Trophoblast cell (in vitro differentiated cells and primary cell): ENCODE measurements around the gene CDK2AP2.
A peak's percentile ranks its signal among the peaks of the same experiment; 100 is the strongest.

Source experiments
- DNase-seq, 2 donors: peaks; one replicate each; pipeline ENCODE4 v3.0.0-alpha.2; 2016
- H2AFZ ChIP-seq: 2 replicates; pipeline ENCODE4 v1.6.1; 2013; ENCODE audit warnings: low read length, moderate library complexity, mild to moderate bottlenecking; ENCODE audit not compliant: insufficient read depth, poor library complexity
- H2AK5ac ChIP-seq: 2 replicates; pipeline ENCODE4 v1.6.1; 2013; ENCODE audit warnings: mild to moderate bottlenecking, low read length
- H2BK120ac ChIP-seq: 2 replicates; pipeline ENCODE4 v1.6.1; 2013; ENCODE audit warnings: low read length, mild to moderate bottlenecking, moderate library complexity; ENCODE audit not compliant: insufficient read depth, poor library complexity
- H2BK12ac ChIP-seq: 2 replicates; pipeline ENCODE4 v1.6.1; 2013; ENCODE audit warnings: mild to moderate bottlenecking, low read length, moderate library complexity
- H2BK5ac ChIP-seq: 2 replicates; pipeline ENCODE4 v1.6.1; 2013; ENCODE audit warnings: low read length, low read depth, moderate library complexity, mild to moderate bottlenecking; ENCODE audit not compliant: poor library complexity
- H3K14ac ChIP-seq: 2 replicates; pipeline ENCODE4 v1.6.1; 2013; ENCODE audit warnings: mild to moderate bottlenecking, low read length
- H3K18ac ChIP-seq: 2 replicates; pipeline ENCODE4 v1.6.1; 2013; ENCODE audit warnings: mild to moderate bottlenecking, low read length
- H3K23ac ChIP-seq: 2 replicates; pipeline ENCODE4 v1.6.1; 2013; ENCODE audit warnings: low read length
- H3K27ac ChIP-seq: 2 replicates; pipeline ENCODE4 v1.5.1; 2013; ENCODE audit warnings: low read depth, mild to moderate bottlenecking, inconsistent platforms, low read length, moderate library complexity
- H3K27me3 ChIP-seq: 2 replicates; pipeline ENCODE4 v1.6.1; 2013; ENCODE audit warnings: inconsistent platforms, mild to moderate bottlenecking, low read length, moderate library complexity; ENCODE audit not compliant: insufficient read depth
- H3K36me3 ChIP-seq, 2 experiments: 1 replicate in 1 of 2; 2 replicates in 1 of 2; pipeline ENCODE4 v1.6.1; 2013; ENCODE audit warnings: low read length in 2 of 2, mild to moderate bottlenecking in 2 of 2, moderate library complexity in 1 of 2; ENCODE audit not compliant: insufficient read depth in 2 of 2, control insufficient read depth in 1 of 2
- H3K4ac ChIP-seq: 2 replicates; pipeline ENCODE4 v1.6.1; 2013; ENCODE audit warnings: low read depth, mild to moderate bottlenecking, low read length, moderate library complexity
- H3K4me1 ChIP-seq, 2 experiments: 1 replicate in 1 of 2; 2 replicates in 1 of 2; pipeline ENCODE4 v1.6.1; 2013; ENCODE audit warnings: low read length in 2 of 2, mild to moderate bottlenecking in 2 of 2, moderate library complexity in 1 of 2; ENCODE audit not compliant: insufficient read depth in 2 of 2, control insufficient read depth in 1 of 2
- H3K4me2 ChIP-seq: 2 replicates; pipeline ENCODE4 v1.6.1; 2013; ENCODE audit warnings: inconsistent platforms, mild to moderate bottlenecking, low read length, moderate library complexity
- H3K4me3 ChIP-seq: 2 replicates; pipeline ENCODE4 v1.5.1; 2013; ENCODE audit warnings: mild to moderate bottlenecking, low read depth, low read length, inconsistent platforms
- H3K79me1 ChIP-seq: one replicate; pipeline ENCODE4 v1.6.1; 2013; ENCODE audit warnings: low read length
- H3K79me2 ChIP-seq: 2 replicates; pipeline ENCODE4 v1.6.1; 2013; ENCODE audit warnings: low read length, mild to moderate bottlenecking; ENCODE audit not compliant: control insufficient read depth, insufficient read depth, poor library complexity
- H3K9ac ChIP-seq: 2 replicates; pipeline ENCODE4 v1.6.1; 2013; ENCODE audit warnings: mild to moderate bottlenecking, low read length
- H3K9me3 ChIP-seq: 2 replicates; pipeline ENCODE4 v1.6.1; 2013; ENCODE audit warnings: low read depth, mild to moderate bottlenecking, control low read depth, inconsistent platforms, low read length; ENCODE audit not compliant: insufficient read depth
- H4K12ac ChIP-seq: 2 replicates; pipeline ENCODE4 v1.6.1; 2013; ENCODE audit warnings: low read depth, mild to moderate bottlenecking, low read length, moderate library complexity
- H4K8ac ChIP-seq: 2 replicates; pipeline ENCODE4 v1.6.1; 2013; ENCODE audit warnings: low read depth, mild to moderate bottlenecking, low read length, moderate library complexity
- H4K91ac ChIP-seq: one replicate; pipeline ENCODE4 v1.6.1; 2013; ENCODE audit warnings: low read depth, mild to moderate bottlenecking, low read length, moderate library complexity
- WGBS: extraction: QIAGEN DNeasy Blood & Tissue Kit; methylation state at CpG from one replicate; pipeline ENCODE4 v1.1.7; 2013; ENCODE audit warnings: missing lambda C conversion rate; ENCODE audit not compliant: insufficient read length, insufficient coverage; ENCODE audit errors: extremely low coverage; 5-methylcytosine and 5-hydroxymethylcytosine counted together

Gene CDK2AP2

GRCh38 chr11:67503119-67504004 lies 4.6 kb downstream of the CDK2AP2 start:
- Histone ChIP-seq H3K18ac (peak overlapping the region; percentile 45), H3K9ac (no peak overlapping the region), H4K8ac (no peak overlapping the region), H2BK12ac (no peak overlapping the region), H3K79me2 (peaks cover 16% of the 10 kb centered on the region), H3K79me1 (peaks cover 19% of the 10 kb centered on the region), H3K4ac (peak overlapping the region; percentile 19), H3K4me3 (peak overlapping the region; percentile 84), H4K91ac (no peak overlapping the region), H2BK5ac (no peak overlapping the region), H3K23ac (no peak overlapping the region), H3K27me3 (no peaks in the 10 kb centered on the region), H3K4me1 (peaks cover 23 to 30% of the 10 kb centered on the region in 2 experiments), H3K27ac (no peak overlapping the region), H2AK5ac (peak overlapping the region; percentile 18), H3K14ac (no peak overlapping the region), H2AFZ (no peak overlapping the region), H4K12ac (no peak overlapping the region), H3K36me3 (peaks cover 45 to 46% of the 10 kb centered on the region in 2 experiments), H2BK120ac (no peak overlapping the region), H3K9me3 (no peaks in the 10 kb centered on the region), H3K4me2 (peak overlapping the region; percentile 95)
- DNase-seq, result no peak
- WGBS, result no CpG with 5 or more reads among the region's 19 CpGs

- WGBS, result no CpG with 5 or more reads among the region's 18 CpGs
- peaks cover 22 to 28% of the 10 kb centered on the region in 2 experiments for H3K4me1 ChIP-seq
- H3K4me3 ChIP-seq, result no peak overlapping the region
- no peak overlapping the region for H2BK12ac ChIP-seq
- H3K14ac ChIP-seq, result no peak overlapping the region
- H3K9ac ChIP-seq, result no peak overlapping the region
- H3K27me3 ChIP-seq, result no peaks in the 10 kb centered on the region
- no peak overlapping the region for H2AFZ ChIP-seq
- no peak overlapping the region for H2BK5ac ChIP-seq
- no peak overlapping the region for H4K12ac ChIP-seq
- H3K36me3 ChIP-seq, result peaks cover 54 to 55% of the 10 kb centered on the region in 2 experiments
- H3K9me3 ChIP-seq, result no peaks in the 10 kb centered on the region
- H3K27ac ChIP-seq, result no peak overlapping the region
- H2AK5ac ChIP-seq, result no peak overlapping the region
- H3K4me2 ChIP-seq, result no peak overlapping the region
- no peak overlapping the region for H3K18ac ChIP-seq
- H4K91ac ChIP-seq, result no peak overlapping the region
- no peak overlapping the region for H4K8ac ChIP-seq
- DNase-seq, result no peak
- H3K4ac ChIP-seq, result no peak overlapping the region
- H3K23ac ChIP-seq, result no peak overlapping the region
- H3K79me2 ChIP-seq, result peaks cover 14% of the 10 kb centered on the region
- H3K79me1 ChIP-seq, result peaks cover 14% of the 10 kb centered on the region
- H2BK120ac ChIP-seq, result no peak overlapping the region
These were observed 5.5 kb downstream of the CDK2AP2 start for GRCh38 chr11:67502328-67502979.

GRCh38 chr11:67501854-67502253 lies 6.1 kb downstream of the CDK2AP2 start:
- H4K12ac ChIP-seq, result no peak overlapping the region
- H2AFZ ChIP-seq, result no peak overlapping the region
- no peak overlapping the region for H3K27ac ChIP-seq
- H3K4ac ChIP-seq, result no peak overlapping the region
- H2BK5ac ChIP-seq, result no peak overlapping the region
- H3K9me3 ChIP-seq, result no peaks in the 10 kb centered on the region
- peaks cover 14% of the 10 kb centered on the region for H3K79me2 ChIP-seq
- no peaks in the 10 kb centered on the region for H3K27me3 ChIP-seq
- H4K8ac ChIP-seq, result no peak overlapping the region
- H3K9ac ChIP-seq, result no peak overlapping the region
- H2AK5ac ChIP-seq, result no peak overlapping the region
- no peak overlapping the region for H3K18ac ChIP-seq
- peaks cover 14% of the 10 kb centered on the region for H3K79me1 ChIP-seq
- no peak overlapping the region for H3K4me3 ChIP-seq
- no peak for DNase-seq
- H4K91ac ChIP-seq, result no peak overlapping the region
- H3K4me2 ChIP-seq, result no peak overlapping the region
- H3K36me3 ChIP-seq, result peaks cover 57 to 60% of the 10 kb centered on the region in 2 experiments
- no CpG with 5 or more reads among the region's 18 CpGs for WGBS
- H2BK12ac ChIP-seq, result no peak overlapping the region
- no peak overlapping the region for H3K14ac ChIP-seq
- no peak overlapping the region for H2BK120ac ChIP-seq
- peaks cover 18 to 23% of the 10 kb centered on the region in 2 experiments for H3K4me1 ChIP-seq
- no peak overlapping the region for H3K23ac ChIP-seq

- no peaks in the 10 kb centered on the region for H3K9me3 ChIP-seq
- no peak overlapping the region for H2BK120ac ChIP-seq
- no peak overlapping the region for H2BK12ac ChIP-seq
- no peaks in the 10 kb centered on the region for H3K27me3 ChIP-seq
- no peak overlapping the region for H3K14ac ChIP-seq
- 86% methylated on average over 1 of the region's 9 CpGs for WGBS
- H3K4me1 ChIP-seq, result peaks cover 14 to 18% of the 10 kb centered on the region in 2 experiments
- H4K12ac ChIP-seq, result no peak overlapping the region
- H3K79me1 ChIP-seq, result peaks cover 14% of the 10 kb centered on the region
- no peak overlapping the region for H4K8ac ChIP-seq
- H2AK5ac ChIP-seq, result no peak overlapping the region
- peak overlapping the region; percentile 17 for H3K23ac ChIP-seq
- no peak overlapping the region for H3K4ac ChIP-seq
- no peak overlapping the region for H3K9ac ChIP-seq
- H3K79me2 ChIP-seq, result peaks cover 14% of the 10 kb centered on the region
- H3K36me3 ChIP-seq, result peaks cover 59 to 61% of the 10 kb centered on the region in 2 experiments
- no peak overlapping the region for H3K18ac ChIP-seq
- no peak overlapping the region for H2BK5ac ChIP-seq
- no peak overlapping the region for H2AFZ ChIP-seq
- no peak overlapping the region for H3K4me2 ChIP-seq
- DNase-seq, result no peak
- no peak overlapping the region for H3K27ac ChIP-seq
- no peak overlapping the region for H4K91ac ChIP-seq
- no peak overlapping the region for H3K4me3 ChIP-seq
These were observed 6.9 kb downstream of the CDK2AP2 start for GRCh38 chr11:67500831-67501715.
